Retinal pigment epithelial cell (primary cell): ENCODE data around the gene CRIP3.

Experiments used
- DNase-seq: peaks from one replicate; pipeline ENCODE4 v3.0.0-alpha.2; 2010; ENCODE audit warnings: low read depth
- H3K4me3 ChIP-seq: 2 replicates; pipeline ENCODE4 v1.5.1; 2011; ENCODE audit warnings: mild to moderate bottlenecking, low read length, control low read depth, moderate library complexity
- TF ChIP-seq, protein P1 (sequence below): conservative IDR thresholded peaks from 2 replicates; pipeline ENCODE4 v1.5.1; 2011; ENCODE audit warnings: low read depth, low read length, control low read depth, inconsistent platforms

CRIP3 gene

DNA sequence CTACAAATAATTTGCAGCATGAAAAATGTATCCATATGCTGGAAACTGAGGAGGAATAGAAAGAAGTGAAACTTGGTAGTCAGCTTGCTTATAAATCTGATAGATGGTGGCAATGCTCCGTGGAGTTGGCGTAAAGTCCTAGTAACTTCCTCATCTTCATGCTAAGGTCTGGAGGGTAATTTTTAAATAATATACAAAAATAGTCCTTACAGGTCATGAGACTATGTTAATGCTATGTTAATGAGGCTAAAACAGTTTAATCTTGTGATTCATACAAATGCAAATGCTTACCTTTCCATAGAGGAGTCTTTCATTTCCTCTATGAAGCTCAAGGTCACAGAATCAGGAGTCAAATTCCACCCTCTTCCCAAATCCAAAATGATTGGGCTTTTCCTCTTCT is 9.4 kb upstream of the CRIP3 start:
- no peak overlapping the region for H3K4me3 ChIP-seq
- TF ChIP-seq, protein P1, sequence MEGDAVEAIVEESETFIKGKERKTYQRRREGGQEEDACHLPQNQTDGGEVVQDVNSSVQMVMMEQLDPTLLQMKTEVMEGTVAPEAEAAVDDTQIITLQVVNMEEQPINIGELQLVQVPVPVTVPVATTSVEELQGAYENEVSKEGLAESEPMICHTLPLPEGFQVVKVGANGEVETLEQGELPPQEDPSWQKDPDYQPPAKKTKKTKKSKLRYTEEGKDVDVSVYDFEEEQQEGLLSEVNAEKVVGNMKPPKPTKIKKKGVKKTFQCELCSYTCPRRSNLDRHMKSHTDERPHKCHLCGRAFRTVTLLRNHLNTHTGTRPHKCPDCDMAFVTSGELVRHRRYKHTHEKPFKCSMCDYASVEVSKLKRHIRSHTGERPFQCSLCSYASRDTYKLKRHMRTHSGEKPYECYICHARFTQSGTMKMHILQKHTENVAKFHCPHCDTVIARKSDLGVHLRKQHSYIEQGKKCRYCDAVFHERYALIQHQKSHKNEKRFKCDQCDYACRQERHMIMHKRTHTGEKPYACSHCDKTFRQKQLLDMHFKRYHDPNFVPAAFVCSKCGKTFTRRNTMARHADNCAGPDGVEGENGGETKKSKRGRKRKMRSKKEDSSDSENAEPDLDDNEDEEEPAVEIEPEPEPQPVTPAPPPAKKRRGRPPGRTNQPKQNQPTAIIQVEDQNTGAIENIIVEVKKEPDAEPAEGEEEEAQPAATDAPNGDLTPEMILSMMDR: no peak
- DNase-seq: no peak

DNA sequence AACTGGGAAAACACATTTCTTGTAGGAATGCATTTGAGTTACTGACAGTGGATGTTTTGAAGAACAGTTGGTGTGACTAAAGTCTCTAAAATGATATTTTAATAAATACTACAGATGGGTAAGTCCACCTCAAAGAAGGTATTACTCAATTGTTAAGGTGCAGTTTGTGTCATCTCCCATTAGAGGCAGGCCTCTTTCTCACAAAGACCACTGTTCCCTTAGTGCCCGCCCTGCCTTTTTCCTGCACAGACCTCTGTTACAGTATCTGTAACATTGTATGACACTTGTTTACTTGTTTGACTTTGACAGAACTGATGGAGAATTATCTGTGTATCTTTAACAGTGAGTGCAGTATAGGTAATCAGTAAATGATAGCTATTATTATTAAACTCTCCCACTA is 5.2 kb upstream of the CRIP3 start:
- no peak overlapping the region for H3K4me3 ChIP-seq
- TF ChIP-seq, protein P1: no peak
- DNase-seq: no peak

DNA sequence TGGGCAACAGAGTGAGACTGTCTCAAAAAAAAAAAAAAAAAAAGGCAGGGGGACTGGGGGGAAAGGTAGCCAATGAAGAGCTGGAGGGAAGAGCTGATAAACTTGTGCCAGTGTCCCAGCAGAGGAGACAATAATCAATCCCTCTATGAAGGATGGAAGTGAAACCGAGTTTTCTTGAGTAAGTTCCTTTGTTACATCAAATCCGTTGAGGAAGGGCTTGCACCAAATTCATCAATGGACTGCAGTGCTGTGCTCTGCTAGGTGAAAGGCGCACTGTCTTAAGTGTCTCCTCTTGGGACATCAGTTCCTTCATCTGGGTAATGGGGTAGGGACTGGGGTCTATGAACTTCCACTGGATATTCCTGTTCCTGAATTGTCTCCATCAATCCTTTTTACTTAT is 3.0 kb upstream of the CRIP3 start:
- TF ChIP-seq, protein P1: no peak
- no peak for DNase-seq
- no peak overlapping the region for H3K4me3 ChIP-seq

DNA sequence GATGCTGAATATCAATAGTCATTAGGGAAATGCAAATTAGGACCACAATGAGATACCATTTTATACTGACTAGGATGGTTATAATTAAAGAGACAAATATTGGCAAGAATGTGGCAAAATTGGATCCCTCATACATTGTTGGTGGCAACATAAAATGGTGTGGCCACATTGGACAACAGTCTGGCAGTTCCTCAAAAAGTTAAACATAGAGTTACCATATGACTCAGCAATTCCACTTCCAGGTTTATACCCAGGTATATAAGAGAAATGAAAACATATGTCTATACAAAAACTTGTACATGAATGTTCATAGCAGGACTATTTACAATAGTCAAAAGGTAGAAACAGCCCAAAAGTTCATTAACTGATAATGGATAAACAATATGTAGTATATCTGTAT is 2.0 kb upstream of the CRIP3 start:
- DNase-seq: no peak
- TF ChIP-seq, protein P1: no peak
- no peak overlapping the region for H3K4me3 ChIP-seq

DNA sequence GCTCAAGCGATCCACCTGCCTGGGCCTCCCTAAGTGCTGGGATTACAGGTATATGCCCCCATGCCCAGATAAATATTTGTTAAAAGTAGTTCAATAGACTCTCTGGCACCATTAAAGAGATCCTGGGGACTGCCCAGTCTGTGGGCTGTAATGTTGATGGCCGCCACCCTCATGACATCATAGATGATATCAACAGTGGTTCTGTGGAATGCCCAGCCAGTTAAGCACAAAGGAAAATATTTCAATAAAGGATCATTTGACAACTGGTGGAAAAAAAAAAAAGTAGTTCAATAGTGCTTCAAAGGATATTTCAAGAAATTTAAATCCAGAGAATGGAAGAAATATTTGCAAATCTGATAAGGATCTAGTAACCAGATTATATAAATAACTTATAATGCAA is 1.5 kb upstream of the CRIP3 start:
- no peak for DNase-seq
- H3K4me3 ChIP-seq: no peak overlapping the region
- TF ChIP-seq, protein P1: no peak

DNA sequence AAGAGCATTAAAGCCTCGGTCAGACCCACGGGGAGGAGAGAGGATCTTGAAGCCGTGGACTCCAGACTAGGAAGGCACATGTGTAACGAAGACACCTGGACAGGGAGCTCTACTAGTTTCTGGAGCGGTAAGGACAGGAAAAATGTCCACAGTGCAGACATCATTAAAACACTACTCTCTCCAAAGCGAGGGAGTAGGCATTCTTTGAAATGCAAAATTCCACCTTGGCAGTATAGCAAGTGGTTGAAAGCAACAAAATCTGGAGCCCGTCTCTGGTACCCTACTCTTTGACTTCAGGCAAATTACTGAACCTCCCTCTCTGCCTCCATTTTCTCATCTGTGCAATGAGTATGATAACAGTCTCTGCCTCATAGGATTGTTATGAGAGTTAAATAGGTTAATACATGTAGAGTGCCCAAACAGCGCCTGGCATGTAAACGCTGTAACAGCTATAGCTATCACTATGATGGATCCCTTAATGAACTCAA is 408 bp upstream of the CRIP3 start:
- peak overlapping the region; percentile 14 for H3K4me3 ChIP-seq
- no peak for DNase-seq

DNA sequence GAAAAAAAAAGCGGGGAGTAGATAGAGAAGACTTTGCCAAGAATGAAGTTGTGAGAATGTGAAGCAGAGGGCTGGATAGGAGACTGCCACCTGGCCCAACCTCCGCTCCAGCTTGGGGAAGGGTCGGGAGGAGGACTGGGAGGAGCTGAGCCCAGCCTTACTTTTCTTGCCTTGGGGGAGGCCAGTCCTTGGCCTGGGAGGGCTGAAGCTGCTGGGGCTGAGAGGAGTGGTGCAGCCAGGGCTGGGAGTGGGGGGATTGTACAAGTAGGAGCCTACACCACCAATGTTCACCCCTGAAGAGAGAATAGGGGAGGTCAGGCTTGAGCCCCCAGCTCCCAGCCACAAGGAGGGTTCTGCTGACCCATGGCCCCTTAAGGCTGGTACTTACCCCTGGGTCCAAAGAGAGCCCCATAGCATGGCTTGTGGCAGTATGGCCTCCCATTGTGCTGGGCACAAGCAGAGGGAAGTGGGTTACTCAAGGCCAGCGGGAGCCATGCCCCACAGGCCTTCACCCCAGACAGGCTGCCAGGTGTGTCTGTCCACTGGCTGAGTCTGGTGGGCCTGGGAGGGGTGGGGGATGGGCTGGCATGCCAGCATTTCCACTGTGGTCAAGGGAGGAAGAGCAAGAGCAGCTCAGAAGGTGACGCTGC is 1.1 kb downstream of the CRIP3 start:
- TF ChIP-seq, protein P1: no peak
- H3K4me3 ChIP-seq: no peak overlapping the region
- no peak for DNase-seq

More for the DNA sequence above, 408 bp upstream of the CRIP3 start:
- TF ChIP-seq, protein P1: no peak
